Erythroblast (primary cell): ENCODE results near the gene FBXL15.

Experiments used
- DNase-seq, 2 experiments: peaks; one replicate each; lab custom pipeline; 2025; lab: John Stamatoyannopoulos, UW
- GATA1 ChIP-seq: IDR thresholded peaks from 2 replicates; pipeline ENCODE4 v1.6.1; 2011; ENCODE audit warnings: low read depth, mild to moderate bottlenecking, control low read depth, low read length, moderate library complexity
- POLR2A ChIP-seq: IDR thresholded peaks from 2 replicates; pipeline ENCODE4 v1.6.1; 2011; ENCODE audit warnings: mild to moderate bottlenecking, low read length

Gene FBXL15

GRCh38 chr10:102401735-102402511 is 18.7 kb upstream of the FBXL15 start:
- DNase-seq = no peak
- TF ChIP-seq GATA1 = no peak
- TF ChIP-seq POLR2A = no peak

GRCh38 chr10:102402512-102402896 is 18.1 kb upstream of the FBXL15 start:
- no peak for DNase-seq
- TF ChIP-seq GATA1 (no peak), POLR2A (no peak)

- DNase-seq = no peak
- no peak for TF ChIP-seq GATA1
- no peak for TF ChIP-seq POLR2A
These were observed 17.5 kb upstream of the FBXL15 start for GRCh38 chr10:102403115-102403514.

GRCh38 chr10:102404361-102405107 is 16.1 kb upstream of the FBXL15 start:
- DNase-seq = no peak
- TF ChIP-seq GATA1 = no peak
- TF ChIP-seq POLR2A = no peak

DNA sequence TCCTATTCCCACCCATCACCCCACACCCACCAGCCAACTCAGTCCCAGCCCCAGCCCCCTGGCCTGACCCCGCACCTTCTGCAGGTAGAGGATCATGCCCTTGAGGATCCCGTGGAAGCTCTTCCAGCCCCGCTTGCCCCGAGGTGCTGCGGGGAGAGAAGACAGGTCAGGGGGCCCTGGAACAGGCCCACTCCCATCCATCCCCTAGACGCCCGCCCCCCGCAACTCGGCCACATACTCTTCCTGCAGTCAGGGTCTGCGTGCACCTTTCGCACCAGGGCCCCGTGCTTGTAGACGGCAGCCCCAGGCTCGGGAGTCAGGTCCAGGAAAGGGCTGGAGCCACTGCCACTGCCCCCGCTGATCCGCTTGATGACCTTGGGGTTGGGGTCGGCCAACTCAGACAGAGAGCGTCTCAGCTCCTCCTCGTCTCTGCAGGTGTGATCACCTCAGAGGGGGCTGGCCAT is 15.5 kb upstream of the FBXL15 start:
- TF ChIP-seq GATA1 (no peak), POLR2A (no peak)
- DNase-seq = no peak

DNA sequence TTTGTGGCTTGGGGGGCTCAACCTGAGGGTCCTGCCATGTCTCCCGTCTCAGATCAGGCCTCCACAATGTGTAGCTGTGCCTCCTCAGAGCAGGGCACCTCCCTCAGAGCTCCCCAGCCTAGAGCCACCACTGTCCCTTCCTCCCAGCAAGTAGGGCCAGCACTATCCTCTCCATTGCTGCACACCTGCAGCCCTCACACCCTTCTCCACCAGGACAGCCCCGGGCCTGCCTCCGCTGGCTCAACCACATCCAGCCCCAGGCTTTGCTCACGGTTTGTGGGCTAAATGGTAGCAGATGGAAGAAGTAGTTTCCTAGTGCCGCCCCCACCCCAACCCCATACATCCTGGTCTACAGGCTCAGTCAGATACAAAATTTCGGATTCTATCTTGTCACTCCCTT is 15.0 kb upstream of the FBXL15 start:
- no peak for DNase-seq

GRCh38 chr10:102406815-102407214 is 13.8 kb upstream of the FBXL15 start:
- no peak for DNase-seq
- TF ChIP-seq GATA1 = no peak
- no peak for TF ChIP-seq POLR2A

More for the DNA sequence above, 15.0 kb upstream of the FBXL15 start:
- TF ChIP-seq GATA1 (no peak), POLR2A (no peak)

GRCh38 chr10:102407425-102408130 is 13.1 kb upstream of the FBXL15 start:
- no peak for DNase-seq
- TF ChIP-seq GATA1 (no peak), POLR2A (no peak)

DNA sequence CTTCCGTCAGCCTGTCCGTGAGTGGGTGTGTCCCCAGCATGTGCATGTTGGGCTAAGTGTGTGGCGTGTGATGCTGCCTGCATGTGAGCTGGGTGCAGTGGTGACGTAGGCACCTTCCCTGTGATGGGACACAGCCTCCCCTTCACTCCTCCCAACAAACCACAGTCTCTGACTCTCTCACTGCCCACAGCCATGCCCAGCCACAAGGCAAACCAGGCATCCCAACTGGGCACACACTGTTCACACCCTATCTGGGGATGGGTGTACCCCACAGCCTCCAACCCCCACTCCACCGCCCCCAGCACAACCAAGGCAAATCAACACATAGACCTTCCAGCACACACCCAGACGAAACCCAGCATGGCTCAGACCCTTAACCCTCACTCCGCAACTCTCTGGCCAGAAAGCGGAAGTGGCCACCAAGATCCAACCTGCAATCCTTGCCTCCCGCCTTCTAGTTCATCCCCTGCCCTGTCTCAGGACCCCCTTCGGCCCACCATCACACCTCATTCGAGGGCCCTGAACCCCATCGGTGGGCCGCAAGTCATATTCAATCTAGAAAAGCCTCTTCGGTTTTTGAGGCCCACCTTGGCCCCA is 12.4 kb upstream of the FBXL15 start:
- no peak for DNase-seq
- no peak for TF ChIP-seq POLR2A

- TF ChIP-seq GATA1 (no peak), POLR2A (no peak)
- DNase-seq = no peak
These were observed 11.7 kb upstream of the FBXL15 start for GRCh38 chr10:102408728-102409603.

DNA sequence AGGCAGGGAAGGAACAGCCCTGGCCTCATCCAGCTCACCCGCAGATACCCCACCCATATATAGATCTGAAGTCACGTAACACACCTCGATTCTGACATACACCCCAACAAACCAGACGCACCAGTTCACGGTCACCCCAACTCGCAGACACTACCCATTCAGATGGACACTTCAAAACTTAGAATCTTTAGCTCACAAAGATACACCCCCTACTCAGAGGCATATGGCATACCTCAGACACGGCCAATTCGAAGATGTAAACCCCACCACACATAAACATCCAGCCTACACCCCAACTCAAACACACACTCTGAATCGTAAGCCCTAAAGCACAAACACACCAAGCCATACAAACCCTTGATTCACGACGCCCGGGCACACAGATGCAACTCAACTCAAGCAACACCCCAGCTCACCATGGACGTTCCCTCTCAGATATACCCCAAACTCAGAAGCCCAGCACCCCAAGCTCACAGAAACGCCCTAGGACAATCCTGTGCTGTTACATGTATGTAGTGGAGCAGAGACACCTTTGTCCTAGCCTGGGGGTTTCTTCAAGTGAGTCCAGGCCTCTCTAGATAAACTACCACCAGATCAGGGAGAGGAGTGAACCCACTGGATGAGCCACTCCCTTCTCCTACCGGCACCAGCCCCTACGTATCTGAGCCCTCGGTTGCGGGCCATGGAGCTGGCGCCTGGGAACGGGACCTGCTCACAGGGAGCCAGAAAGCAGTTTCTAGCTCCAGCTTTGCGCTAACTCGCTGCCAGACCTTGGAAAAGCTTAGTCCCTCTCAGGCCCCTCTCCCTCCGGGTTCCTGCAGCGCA is 10.8 kb upstream of the FBXL15 start:
- no peak for DNase-seq

More for the DNA sequence above, 10.8 kb upstream of the FBXL15 start:
- no peak for TF ChIP-seq GATA1
- TF ChIP-seq POLR2A = no peak
